Fibroblast of skin of left biceps (primary cell): ENCODE measurements around the gene OR5AN1.
"Not testable (repeated sequence)": the region's sequence is repeated elsewhere in the genome, so short reads cannot be mapped to it uniquely, and the experiment has no call there.

ENCODE experiments used
- DNase-seq, 2 experiments: peaks; one replicate each; pipeline ENCODE4 v3.0.0-alpha.2; 2013; ENCODE audit warnings: low read depth in 2 of 2

OR5AN1 gene, protein sequence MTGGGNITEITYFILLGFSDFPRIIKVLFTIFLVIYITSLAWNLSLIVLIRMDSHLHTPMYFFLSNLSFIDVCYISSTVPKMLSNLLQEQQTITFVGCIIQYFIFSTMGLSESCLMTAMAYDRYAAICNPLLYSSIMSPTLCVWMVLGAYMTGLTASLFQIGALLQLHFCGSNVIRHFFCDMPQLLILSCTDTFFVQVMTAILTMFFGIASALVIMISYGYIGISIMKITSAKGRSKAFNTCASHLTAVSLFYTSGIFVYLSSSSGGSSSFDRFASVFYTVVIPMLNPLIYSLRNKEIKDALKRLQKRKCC

DNA sequence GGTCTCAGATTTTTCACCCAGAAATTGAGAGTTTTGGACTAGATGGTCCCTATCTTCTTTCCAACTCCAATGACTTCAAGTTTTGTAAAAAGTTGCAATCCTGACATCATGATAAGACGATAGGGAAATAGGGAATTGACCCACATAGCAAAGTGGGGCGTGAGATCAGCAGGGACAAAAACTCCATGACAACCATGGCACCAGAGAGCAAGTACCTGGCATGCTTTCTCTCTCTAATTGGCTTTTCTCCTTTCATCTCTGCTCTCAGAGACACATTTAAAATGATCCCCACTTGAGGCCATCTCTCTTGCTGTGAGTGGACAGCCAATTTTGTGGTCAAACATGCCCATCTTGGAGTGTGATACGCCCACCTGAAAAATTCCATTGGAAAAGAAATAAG lies at the start of gene OR5AN1:
Gene OR5AN1 (plus strand): TSS at position 301 of the 400 bp plus-strand sequence. CDS start 5,564 bp downstream, outside the sequence.
- DNase-seq = no peak

DNA sequence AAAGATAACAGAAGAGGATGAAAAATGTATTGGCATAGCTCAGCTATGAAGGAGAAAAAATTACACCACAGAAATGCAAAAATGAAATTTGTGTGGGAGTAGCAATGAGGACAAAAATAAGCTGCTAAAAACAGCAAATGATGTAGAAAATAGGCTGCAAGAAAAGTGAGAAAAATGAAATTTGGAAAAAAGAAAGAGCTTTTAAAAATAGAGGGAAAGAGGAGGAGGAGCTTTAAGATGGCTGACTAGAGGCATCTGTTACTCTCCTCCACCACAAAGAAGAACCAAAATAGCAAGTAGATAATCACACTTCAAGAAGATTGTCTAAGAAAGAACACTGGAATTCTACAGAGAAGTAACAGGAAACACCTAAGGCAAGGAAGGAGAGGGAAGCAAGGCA lies 23.7 kb upstream of the OR5AN1 start:
- no peak for DNase-seq

DNA sequence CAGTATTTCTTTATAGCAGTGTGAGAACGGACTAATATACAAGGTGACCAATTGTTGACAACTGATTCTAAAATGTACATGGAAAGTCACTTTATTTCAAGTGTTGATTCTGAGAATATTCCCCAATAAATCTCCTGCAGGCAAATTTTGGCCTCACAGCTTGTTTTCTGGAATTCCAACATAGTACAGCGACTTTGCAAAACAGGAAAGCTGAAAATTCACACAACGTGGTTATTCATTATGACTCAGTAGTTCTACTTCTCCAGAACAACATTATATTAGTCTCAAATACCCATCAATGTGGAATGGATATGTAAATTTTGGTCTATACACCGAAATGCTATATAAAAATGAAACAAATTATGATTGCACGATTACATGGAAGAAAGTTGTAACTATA lies 22.5 kb upstream of the OR5AN1 start:
- DNase-seq = no peak

DNA sequence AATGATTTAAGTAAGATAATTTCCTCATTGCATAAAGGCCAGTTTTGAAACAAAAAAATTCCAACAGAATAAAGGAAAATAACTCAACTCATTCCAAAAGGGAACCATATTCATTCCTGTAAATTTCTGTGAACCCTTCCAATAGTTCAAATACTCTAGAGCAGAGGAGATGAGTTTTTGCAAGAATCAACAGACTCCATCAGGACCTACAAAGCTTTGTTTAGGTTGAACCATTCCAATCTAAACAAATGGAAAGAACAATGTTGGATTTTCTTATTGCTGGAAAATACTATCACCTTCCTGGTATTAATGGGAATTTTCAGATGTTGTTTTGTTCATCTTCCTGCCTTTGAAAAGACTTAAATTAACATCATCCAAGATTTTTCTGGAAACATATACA lies 21.8 kb upstream of the OR5AN1 start:
- DNase-seq = no peak

DNA sequence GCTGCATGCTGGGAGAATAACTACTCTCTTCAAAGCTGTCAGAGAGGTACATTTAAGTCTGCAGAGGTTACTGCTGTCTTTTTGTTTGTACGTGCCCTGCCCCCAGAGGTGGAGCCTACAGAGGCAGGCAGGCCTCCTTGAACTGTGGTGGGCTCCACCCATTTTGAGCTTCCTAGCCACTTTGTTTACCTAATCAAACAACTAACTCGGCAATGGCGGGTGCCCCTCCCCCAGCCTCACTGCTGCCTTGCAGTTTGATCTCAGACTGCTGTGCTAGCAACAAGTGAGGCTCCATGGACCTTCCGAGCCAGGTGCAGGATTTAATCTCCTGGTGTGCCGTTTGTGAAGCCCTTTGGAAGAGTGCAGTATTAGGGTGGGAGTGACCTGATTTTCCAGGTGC lies 9.0 kb upstream of the OR5AN1 start:
- DNase-seq = not testable (repeated sequence)

DNA sequence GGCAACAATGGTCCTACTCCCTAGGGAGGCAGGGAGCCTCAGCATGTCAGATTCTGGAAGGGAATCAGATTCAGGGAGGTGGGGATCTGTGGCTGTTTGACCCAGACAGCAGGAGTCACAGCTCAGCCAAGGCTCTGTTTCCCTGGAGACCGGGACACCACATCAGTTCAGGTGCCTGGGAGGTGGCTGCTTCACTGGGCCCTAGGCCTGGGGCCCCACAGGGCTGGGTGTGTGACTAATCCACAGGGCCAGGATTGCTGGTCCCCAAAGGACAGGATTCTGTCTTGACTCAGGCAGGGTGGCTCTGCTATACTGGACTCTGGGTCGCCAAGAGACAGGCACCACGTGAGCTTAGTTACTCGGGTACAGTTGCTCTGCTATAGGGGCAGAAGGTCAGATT lies 3.5 kb upstream of the OR5AN1 start:
- DNase-seq = no peak

DNA sequence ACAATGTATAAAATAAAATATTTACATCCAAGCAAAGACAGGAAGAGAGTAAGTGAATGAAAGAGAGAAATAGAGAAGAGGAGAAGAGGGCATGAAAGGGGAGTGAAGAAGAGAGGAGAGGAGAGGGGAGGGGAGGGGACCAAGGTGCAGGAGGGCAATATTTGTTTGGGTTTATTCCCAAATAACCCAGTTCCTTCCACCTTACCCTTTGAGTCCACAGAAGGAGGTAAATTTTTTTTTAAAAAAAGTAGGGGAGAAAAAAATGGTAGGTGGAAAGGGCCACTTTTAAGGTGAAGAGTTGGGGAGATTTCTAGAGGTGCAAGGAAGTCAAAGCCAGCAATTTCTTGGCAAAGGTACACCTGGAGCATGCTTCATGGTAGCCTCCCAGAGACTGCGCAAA lies 2.1 kb upstream of the OR5AN1 start:
- no peak for DNase-seq

DNA sequence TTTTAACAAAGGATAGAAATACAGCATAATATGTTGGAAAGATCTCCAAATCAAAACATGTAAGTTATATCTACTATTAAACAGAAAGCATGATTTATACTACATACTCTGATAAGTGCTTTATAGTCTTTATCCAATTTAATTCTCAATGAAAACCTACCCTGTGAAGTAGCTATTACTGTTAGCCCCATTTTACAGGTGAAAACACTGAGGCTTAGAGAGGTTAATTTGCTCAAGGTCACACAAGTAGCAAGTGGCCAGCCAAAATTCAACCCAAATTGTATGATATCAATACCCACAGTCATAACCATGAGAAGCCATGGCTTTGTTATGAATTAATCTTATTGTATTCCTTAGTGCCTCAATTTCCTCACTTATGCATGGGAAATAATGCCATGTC lies 675 bp upstream of the OR5AN1 start:
- no peak for DNase-seq

DNA sequence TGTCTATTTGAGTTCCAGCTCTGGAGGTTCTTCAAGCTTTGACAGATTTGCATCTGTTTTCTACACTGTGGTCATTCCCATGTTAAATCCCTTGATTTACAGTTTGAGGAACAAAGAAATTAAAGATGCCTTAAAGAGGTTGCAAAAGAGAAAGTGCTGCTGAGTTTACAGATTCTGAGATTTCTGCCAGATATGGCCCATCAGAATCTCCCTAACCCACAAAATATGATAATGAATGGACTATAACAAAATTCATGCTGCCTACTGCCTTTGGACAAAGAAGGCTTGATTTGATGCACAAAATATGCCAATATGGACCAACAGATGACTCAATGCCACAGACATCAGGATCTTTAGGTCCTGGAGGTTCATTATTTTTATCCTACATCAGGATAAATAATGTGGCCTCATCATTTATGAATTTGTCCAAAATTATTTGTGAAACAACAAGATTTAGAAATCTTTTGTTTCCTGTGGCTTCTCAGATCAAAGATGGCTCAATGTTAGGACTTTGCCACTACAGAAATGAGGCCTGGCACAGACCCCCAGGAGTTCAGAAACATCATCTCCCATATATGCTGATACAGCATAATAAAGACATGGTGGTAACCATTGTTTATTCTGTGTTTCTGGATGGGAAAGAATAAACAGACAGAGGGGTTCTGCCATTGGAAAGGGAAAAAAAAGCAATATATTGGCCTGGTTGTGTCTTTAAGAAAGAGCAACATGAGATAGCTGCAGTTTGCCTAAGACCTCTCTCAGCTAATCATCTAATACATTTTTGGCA lies 6.7 kb downstream of the OR5AN1 start:
- DNase-seq = no peak

DNA sequence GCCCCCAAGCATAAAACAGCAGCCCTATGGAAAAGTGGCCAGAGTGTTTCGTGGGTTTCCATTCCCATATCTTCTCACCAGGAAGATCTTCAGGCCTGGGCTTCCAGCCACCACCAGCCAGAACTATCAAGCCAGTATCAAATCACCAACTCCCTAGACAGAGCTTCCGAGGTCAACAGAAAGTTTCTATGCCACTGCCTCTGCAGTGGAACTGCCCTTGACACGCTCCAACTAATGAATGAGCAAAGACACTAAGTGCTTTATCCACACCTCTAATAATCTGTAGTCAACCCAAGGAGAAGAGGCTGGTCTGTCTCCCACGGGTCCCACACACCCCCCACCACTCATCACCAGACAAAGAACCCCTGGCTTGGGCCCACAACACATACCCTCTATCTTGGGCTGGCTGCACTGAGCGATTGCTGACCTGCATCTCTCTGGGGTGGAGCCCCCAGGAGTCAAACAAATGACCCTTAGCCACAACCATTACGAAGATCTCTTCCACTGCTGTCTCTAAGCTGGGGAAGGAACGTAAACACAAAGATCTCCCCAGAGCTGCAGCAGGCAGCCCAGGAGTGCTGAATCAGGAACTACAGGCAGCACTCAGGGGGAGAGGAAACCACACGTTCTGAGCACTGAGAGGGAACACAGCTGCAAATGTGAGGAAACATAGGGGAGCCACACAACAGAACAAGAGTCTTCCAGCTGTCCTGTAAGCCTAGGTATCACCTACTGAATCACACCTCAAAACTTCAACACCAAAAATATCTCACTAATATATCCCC lies 9.7 kb downstream of the OR5AN1 start:
- DNase-seq = no peak

DNA sequence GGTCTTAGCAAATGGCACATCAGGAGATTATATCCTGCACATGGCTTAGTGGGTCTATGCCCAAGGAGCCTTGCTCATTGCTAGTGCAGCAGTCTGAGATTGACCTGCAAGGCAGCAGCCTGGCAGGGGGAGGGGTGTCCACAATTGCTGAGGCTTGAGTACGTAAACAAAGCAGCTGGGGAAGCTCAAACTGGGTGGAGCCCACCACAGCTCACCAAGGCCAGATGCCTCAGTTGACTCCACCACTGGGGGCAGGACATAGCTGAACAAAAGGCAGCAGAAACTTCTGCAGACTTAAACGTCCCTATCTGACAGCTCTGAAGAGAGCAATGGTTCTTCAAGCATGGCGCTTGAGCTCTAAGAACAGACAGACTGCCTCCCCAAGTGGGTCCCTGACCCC lies 13.6 kb downstream of the OR5AN1 start:
- not testable (repeated sequence) for DNase-seq

DNA sequence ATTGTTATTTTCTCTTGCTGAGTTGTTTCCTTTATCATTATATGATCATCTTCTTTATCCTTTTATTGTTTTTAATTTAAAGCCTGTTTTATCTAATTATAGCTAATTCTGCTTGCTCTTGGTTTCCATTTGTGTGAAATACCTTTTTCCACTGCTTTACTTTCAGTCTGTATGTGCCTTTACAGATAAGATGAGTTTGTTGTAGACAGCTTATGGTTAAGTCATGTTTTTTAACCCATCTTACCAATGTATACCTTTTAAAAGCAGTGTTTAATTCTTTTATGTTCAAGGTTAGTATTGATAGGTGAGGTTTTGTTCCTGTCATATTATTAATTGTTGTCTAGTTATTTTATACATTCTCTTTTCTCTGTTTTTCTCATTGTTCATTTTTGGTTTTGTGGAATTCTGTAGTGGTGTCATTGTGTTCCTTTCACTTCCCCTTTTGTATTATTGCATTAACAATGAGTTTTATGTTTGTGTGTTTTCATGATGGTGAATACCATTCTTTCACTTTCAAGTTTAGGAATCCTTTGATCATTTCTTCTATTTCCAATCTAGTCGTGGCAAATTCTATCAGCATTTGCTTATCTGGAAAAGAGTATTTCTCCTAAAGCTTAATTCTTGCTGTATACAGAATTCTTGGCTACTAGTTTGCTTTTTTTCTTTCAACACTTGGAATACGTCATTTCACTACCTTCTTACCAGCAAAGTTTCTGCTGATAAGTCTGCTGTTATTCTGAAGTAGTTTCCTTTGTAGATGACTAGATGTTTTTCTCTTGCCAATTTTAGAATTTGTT lies 21.8 kb downstream of the OR5AN1 start:
- DNase-seq = no peak

DNA sequence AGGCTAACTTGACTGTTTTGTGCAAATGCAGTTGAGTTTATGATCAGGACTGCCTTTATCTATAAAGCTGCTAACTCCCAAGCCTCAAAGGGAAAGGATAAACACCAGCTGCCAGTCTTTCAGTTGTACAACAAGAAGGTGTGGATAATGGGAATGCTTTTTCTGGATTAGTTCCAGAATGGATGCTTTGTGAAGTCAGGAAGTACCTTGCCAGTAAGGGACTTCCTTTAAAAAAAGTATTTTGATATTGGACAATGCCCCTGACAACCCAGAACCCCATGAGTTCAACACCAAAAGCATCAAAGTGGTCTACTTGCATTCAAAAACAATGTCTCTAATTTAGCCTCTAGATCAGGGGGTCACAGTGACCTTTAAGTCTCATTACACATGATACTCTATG lies 35.5 kb downstream of the OR5AN1 start:
- DNase-seq = no peak

DNA sequence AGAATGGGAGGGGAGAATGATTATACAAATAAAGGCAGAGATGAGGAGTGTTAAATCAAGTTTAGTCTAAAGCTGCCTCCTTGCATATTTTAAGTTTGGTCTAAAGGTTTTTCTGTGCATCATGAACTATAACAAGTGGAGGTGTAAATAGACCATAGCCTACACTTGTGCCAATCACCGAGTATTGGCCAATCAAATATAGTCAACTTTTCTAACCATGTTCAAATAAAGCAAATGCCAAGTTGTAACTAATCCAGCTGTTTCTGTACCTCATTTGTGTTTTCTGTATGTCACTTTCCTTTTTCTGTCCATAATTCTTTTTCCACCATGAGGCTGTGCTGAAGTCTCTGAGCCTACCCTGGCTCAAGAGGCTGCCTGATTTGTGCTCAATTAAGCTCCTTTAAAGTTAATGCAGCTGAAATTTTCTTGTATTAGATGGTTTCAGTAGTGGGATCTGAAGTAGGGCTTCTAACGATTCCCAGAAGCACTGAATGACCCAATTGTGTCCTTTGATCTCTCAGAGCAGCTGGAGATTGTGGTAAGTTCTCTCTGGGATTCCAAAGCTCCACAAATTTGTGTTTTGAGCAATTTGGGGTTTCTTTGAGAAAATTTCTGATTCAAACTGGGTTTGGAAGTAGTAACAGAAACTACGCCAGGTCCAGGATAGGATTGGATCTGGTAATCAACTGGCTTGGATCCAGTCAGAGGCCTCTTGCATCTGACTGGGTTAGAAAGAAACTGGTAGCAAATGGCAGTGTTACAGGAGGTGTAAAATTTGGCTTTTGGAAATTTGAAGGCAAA lies 42.0 kb downstream of the OR5AN1 start:
- DNase-seq = no peak

DNA sequence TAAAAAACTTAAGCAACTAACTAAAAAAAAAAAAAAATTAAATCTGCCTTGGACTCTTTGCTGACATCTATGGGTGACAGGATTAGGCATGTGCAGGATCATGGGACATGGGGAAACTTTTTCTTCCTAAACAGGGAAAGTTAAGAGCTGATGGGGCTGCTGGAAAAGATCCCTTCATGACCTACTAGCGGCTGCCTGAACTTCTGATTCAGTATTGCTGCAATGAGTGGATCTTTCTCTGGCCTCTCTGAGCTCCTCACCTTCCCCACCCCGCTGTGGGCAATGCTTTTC lies 42.5 kb downstream of the OR5AN1 start:
- no peak for DNase-seq

DNA sequence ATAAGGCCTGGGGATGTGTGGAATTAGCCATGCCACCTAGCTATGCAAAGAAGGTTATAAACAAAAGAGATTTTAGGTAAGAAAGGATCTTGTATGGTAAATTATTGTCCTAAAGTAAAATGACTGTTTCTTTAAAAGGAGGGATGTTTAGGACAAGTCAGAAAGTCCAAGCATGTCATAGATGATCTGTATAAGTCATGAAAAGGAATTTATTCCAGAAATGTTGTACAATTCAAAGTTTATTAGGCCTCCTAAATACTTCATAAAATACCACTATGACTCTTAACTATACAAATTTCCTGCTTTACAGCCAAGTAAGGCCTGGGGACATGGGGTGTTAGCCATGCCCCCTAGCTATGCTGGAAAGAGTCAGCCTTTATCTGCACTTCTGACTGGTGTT lies 44.9 kb downstream of the OR5AN1 start:
- DNase-seq = no peak

DNA sequence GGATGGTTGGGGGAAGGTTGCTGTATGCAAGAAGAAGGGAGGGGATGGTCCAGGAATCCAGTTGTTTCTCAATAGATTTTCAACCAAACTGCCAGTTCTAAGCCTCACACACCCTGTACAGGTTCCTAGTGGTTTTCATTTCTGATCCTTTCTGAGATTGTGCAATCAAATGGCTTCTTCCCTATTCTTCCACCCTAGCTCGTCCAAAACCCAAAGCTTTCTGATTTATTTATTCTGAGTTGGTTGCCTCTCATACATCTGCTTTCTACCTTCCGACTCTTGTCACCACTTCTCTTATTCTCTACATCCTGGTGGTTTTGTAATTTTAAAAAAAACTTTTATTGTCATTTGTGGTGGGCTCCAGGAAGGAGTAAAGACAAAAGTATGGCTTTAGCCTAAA lies 55.0 kb downstream of the OR5AN1 start:
- DNase-seq = no peak

DNA sequence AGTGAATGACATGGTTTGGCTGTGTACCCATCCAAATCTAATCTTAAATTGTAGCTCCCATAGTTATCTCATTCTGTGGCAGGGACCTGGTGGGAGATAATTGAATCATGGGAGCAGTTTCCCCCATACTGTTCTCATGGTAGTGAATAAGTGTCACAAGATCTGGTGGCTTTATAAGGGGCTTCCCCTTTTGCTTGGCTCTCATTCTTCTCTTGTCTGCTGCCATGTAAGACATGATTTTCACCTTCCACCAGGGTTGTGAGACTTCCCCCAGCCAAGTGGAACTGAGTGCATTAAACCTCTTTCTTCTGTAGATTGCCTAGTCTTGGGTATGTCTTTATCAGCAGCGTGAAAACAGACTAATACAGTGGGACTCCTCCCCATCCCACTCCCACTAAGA lies 56.4 kb downstream of the OR5AN1 start:
- no peak for DNase-seq

DNA sequence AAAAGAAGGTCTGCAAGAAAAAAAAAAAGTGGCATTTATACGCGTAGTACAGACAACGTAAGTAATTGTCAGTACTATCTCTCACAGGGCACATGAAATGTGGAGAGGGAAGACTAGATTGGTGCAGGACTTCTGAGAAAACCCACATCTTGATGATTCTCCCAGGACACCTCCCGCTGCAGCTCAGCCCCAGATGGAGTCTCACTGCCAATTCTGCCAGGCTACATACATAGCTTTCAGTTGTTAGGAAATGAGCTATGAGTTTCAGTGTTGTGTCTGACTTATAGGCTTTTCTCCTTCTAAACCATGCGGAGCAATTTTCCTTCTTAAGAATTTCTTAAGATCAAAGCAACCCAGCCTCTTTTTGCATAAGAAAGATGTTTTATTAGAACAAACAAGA lies 57.9 kb downstream of the OR5AN1 start:
- DNase-seq = no peak

DNA sequence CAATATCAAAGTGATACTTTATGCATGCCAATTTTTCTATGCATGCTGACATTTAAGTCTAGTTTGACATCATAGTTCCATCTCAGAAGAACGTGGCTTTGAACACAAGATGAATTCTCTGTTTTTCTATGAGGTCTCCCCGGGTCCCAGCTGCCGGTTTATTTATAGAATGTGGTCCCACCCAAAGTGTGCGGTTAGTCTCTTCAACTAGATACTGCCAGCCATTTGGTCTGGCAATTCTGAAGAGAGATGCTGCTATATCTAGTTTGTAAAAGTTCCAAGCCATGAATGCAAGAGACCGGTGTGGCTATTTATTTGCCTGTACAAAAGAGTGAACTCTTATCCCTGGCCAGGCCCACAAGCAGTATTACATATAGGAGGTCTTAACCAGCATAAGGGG lies 58.3 kb downstream of the OR5AN1 start:
- no peak for DNase-seq

DNA sequence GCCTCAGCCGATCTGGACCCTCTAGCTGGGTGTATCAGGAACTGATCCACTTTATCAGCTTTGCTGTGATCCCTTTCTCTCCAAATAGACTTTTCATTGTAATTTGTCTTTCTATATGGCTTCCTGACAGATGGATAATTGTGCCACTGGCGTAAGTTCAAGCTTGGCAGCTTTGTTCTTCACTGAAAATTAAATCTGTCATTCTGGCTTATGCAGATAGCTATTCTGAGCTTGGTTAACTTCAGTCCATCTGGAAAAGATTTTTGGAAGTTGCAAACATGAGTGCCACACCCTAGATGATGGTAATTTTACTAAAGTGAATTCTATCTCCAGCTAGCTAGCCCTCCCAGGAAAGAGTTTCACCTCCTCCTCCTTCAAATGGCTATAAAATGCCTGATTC lies 59.5 kb downstream of the OR5AN1 start:
- DNase-seq = no peak
